SK-N-SH treated with all-trans-retinoic acid at 6 μM for 48 hours (cell line): ENCODE results near the gene NID1.

Experiments used
- BACH2 ChIP-seq: fragments of 250-450 bp; sonication (Bioruptor Pico); IDR thresholded peaks from 2 replicates; pipeline ENCODE4 v1.9.0; 2021; ENCODE audit warnings: mild to moderate bottlenecking, borderline replicate concordance
- CREB5 ChIP-seq: fragments of 250-450 bp; sonication (Bioruptor Pico); IDR thresholded peaks from 2 replicates; pipeline ENCODE4 v1.5.1; 2020; ENCODE audit warnings: low read depth, mild to moderate bottlenecking, moderate library complexity
- CSDC2 ChIP-seq: fragments of 250-450 bp; sonication (Bioruptor Pico); IDR thresholded peaks from 2 replicates; pipeline ENCODE4 v1.5.0; 2020; ENCODE audit warnings: mild to moderate bottlenecking, moderate library complexity
- RARB ChIP-seq: fragments of 250-450 bp; sonication (Bioruptor Pico); IDR thresholded peaks from 2 replicates; pipeline ENCODE4 v1.8.0; 2021; ENCODE audit warnings: mild to moderate bottlenecking, moderate library complexity
- TSHZ2 ChIP-seq: fragments of 250-450 bp; sonication (Bioruptor Pico); IDR thresholded peaks from 2 replicates; pipeline ENCODE4 v1.5.0; 2020; ENCODE audit warnings: mild to moderate bottlenecking, moderate library complexity
- ZFP30 ChIP-seq: fragments of 450-650 bp; formaldehyde crosslinking; IDR thresholded peaks from 2 replicates; pipeline ENCODE4 v1.5.0; 2022; ENCODE audit warnings: mild to moderate bottlenecking, moderate library complexity
- ZNF565 ChIP-seq: fragments of 450-650 bp; formaldehyde crosslinking; conservative IDR thresholded peaks from 2 replicates; pipeline ENCODE4 v1.5.0; 2020; ENCODE audit warnings: low read depth, mild to moderate bottlenecking, moderate library complexity

GRCh38 chr1:235992868-235993267, 72.0 kb downstream of the NID1 start:
- no peak for TF ChIP-seq ZFP30
- no peak for TF ChIP-seq BACH2
- no peak for TF ChIP-seq RARB (CRISPR knock-in tag)
- no peak for TF ChIP-seq TSHZ2 (CRISPR knock-in tag)
- TF ChIP-seq CREB5 (CRISPR knock-in tag) = no peak
- TF ChIP-seq ZNF565 (CRISPR knock-in tag) = no peak
- TF ChIP-seq CSDC2 = no peak
